GM19043 (cell line): Measurements from ENCODE around the gene CHDH.

Experiments
- ATAC-seq: cut with Tn5 transposase; IDR thresholded peaks from one replicate; pipeline ENCODE4 v1.9.1; 2021; ENCODE audit warnings: low read depth; ENCODE audit not compliant: unreplicated experiment

The CHDH gene

DNA sequence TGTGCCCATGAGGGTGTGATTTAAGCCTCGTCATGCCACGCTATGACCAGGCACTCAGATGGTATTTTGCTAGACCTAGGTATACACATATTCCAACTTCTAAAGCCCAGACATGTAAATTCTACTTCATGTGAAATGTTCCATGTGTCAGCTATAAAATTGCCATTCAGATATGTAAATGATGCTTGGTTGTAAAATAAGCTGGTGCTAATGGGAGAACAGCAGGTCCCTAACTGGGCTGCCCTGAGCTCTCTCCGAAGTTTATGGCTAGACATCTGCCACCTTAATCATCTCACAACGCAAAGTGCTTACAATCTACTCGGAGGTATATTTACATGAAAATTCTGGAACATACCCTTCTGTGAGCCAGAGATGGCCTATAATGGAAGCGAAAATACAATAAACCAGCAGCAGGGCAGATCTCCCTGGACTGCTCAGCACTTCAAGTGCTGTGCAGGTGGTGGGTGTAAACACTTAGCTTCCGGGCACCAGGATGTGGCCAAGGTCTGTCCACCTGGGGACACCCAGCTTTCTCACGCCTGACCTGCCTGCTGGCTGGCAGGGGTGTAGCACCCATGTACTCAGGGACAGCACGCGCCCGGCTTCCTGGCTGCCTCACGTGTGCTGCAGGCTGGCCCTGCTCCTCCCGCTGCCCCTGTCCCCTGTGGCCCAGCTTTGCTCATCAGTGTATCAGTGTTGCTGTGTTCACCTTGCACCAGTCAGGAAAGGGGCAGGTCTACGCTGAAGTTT is 82.0 kb downstream of the CHDH start:
- ATAC-seq, result no peak

GRCh38 chr3:53763353-53763752 is 82.9 kb downstream of the CHDH start:
- no peak for ATAC-seq
